Stimulated activated CD8-positive, alpha-beta memory T cell treated with anti-CD3 and anti-CD28 coated beads, Interleukin-15, amount 100 ng/mL, for 1 hour (primary cell): ENCODE data around the gene SVOPL.

Experiments
- DNase-seq: peaks from one replicate; pipeline ENCODE4 v3.0.0-alpha.2; 2020; ENCODE audit warnings: low read depth

SVOPL gene

GRCh38 chr7:138661069-138661635 lies 40.0 kb downstream of the SVOPL start:
- DNase-seq = no peak

GRCh38 chr7:138658889-138659288 lies 42.3 kb downstream of the SVOPL start:
- no peak for DNase-seq

- DNase-seq = no peak
Observed at GRCh38 chr7:138657854-138658386, 43.2 kb downstream of the SVOPL start.

GRCh38 chr7:138656952-138657351 lies 44.2 kb downstream of the SVOPL start:
- no peak for DNase-seq

- DNase-seq = no peak
Observed at GRCh38 chr7:138654616-138655015, 46.5 kb downstream of the SVOPL start.

- DNase-seq = no peak
Observed at GRCh38 chr7:138649506-138649905, 51.7 kb downstream of the SVOPL start.

GRCh38 chr7:138645284-138645683 lies 55.9 kb downstream of the SVOPL start:
- DNase-seq = no peak

GRCh38 chr7:138632826-138633602 lies 68.1 kb downstream of the SVOPL start:
- no peak for DNase-seq

GRCh38 chr7:138632384-138632783 lies 68.8 kb downstream of the SVOPL start:
- no peak for DNase-seq

GRCh38 chr7:138630059-138630610 lies 71.0 kb downstream of the SVOPL start:
- no peak for DNase-seq

- DNase-seq = no peak
Observed at GRCh38 chr7:138627361-138627760, 73.8 kb downstream of the SVOPL start.

- no peak for DNase-seq
Observed at GRCh38 chr7:138626846-138627245, 74.3 kb downstream of the SVOPL start.

- DNase-seq = no peak
Observed at GRCh38 chr7:138625849-138626230, 75.3 kb downstream of the SVOPL start.

GRCh38 chr7:138625084-138625848 lies 75.9 kb downstream of the SVOPL start:
- no peak for DNase-seq

GRCh38 chr7:138622841-138623240 lies 78.3 kb downstream of the SVOPL start:
- no peak for DNase-seq

- DNase-seq = no peak
Observed at GRCh38 chr7:138618933-138619332, 82.2 kb downstream of the SVOPL start.

- no peak for DNase-seq
Observed at GRCh38 chr7:138618506-138618905, 82.7 kb downstream of the SVOPL start.

- DNase-seq = no peak
Observed at GRCh38 chr7:138616085-138616484, 85.1 kb downstream of the SVOPL start.

- no peak for DNase-seq
Observed at GRCh38 chr7:138613630-138614029, 87.5 kb downstream of the SVOPL start.

- DNase-seq = no peak
Observed at GRCh38 chr7:138610671-138611170, 90.4 kb downstream of the SVOPL start.

GRCh38 chr7:138608275-138608674 lies 92.9 kb downstream of the SVOPL start:
- DNase-seq = no peak
